MM.1S (cell line): Measurements from ENCODE around the gene PYCR2.

ENCODE experiments used
- EZH2 ChIP-seq: fragments of 300-600 bp; sonication (generic); optimal IDR thresholded peaks from 2 replicates; pipeline ENCODE3; 2017; ENCODE audit warnings: low read depth, mild to moderate bottlenecking, antibody characterized with exemption, low read length, mixed read lengths
- TF ChIP-seq, protein P1 (sequence below): fragments of 300-600 bp; sonication (generic); IDR thresholded peaks from 2 replicates; pipeline ENCODE4 v1.5.1; 2016; ENCODE audit warnings: antibody characterized with exemption, low read length, mixed read lengths

DNA sequence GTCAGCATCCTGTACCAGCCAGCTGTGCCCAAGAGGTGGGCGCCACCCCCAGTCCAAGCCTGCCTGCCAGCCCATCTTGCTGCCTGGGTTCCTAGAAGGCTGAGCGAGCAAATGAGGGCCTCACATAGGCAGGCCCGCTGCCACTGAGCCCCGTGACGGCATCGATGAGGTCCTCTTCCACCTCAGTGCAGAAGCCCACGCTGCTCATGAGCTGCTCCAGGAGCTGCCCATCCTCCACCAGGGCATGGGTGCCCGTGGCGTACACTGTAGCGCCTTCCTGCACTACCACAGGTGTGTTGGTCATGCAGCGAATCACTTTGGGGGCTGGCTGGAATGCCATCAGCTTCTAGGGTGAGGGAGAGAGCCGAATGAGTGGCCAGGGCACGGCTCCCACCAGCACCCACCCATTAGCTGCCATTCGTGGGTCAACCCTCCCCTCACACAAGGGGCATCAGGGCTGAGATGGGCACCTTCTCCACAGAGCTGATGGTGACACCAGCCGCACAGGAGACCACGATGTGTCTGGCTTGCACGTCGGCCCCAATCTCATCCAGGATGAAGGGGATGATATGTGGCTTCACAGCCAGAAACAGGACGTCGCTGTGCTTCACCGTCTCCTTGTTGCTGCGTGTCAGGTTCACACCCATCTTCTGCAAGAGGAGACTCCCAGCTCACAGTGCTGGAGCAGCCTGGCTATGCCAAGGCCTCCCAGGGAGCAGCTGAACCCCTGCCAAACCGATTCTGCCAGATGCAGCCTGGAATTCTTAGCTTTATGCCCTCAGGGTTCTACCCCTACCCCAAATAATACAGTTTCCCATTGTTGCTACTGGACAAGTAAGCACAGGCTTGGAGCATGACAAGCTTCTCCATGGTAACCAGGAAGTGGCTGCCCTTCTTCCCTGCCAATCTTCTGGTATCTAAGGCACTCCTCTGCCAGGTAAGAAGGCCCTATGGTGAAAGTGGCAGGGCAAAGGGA, 2.0 kb downstream of the PYCR2 start:
- TF ChIP-seq, protein P1, sequence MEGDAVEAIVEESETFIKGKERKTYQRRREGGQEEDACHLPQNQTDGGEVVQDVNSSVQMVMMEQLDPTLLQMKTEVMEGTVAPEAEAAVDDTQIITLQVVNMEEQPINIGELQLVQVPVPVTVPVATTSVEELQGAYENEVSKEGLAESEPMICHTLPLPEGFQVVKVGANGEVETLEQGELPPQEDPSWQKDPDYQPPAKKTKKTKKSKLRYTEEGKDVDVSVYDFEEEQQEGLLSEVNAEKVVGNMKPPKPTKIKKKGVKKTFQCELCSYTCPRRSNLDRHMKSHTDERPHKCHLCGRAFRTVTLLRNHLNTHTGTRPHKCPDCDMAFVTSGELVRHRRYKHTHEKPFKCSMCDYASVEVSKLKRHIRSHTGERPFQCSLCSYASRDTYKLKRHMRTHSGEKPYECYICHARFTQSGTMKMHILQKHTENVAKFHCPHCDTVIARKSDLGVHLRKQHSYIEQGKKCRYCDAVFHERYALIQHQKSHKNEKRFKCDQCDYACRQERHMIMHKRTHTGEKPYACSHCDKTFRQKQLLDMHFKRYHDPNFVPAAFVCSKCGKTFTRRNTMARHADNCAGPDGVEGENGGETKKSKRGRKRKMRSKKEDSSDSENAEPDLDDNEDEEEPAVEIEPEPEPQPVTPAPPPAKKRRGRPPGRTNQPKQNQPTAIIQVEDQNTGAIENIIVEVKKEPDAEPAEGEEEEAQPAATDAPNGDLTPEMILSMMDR: no peak
- TF ChIP-seq EZH2: no peak
